Adrenal gland (tissue), 5 donors: ENCODE data around the gene LTBP2.

Experiments
- CTCF ChIP-seq, 6 experiments: fragments of 450-650 bp in 4 of 6; fragments of 200-600 bp in 2 of 6; sonication (generic) in 1 of 6; IDR thresholded peaks; 1 replicate in 5 of 6; 2 replicates in 1 of 6; pipeline versions ENCODE4 v1.5.1 to v1.8.0; 2016 to 2021; ENCODE audit warnings: antibody characterized with exemption in 6 of 6, mild to moderate bottlenecking in 2 of 6, moderate library complexity in 1 of 6
- POLR2A ChIP-seq, 2 donors: fragments of 450-650 bp; IDR thresholded peaks; one replicate each; pipeline ENCODE4 v1.6.1; 2017; ENCODE audit warnings: antibody characterized with exemption in 2 of 2, mild to moderate bottlenecking in 2 of 2, moderate library complexity in 1 of 2
- donor health status: DM: no; HTN: no; CAD: no.

- TF ChIP-seq CTCF (IDR thresholded peaks at IDR 0.05) (no peak), POLR2A (IDR thresholded peaks at IDR 0.05) (no peak)
Observed at GRCh38 chr14:74656964-74657363, 44.9 kb upstream of the LTBP2 start.
